Panc1 (cell line): ENCODE results near the gene UBE2E2.

ENCODE experiments used
- CTCF ChIP-seq: fragments of 450-650 bp; IDR thresholded peaks from 2 replicates; pipeline ENCODE4 v1.5.1; 2017; ENCODE audit warnings: mild to moderate bottlenecking
- POLR2AphosphoS5 ChIP-seq: IDR thresholded peaks from 2 replicates; pipeline ENCODE4 v1.6.1; 2012; ENCODE audit warnings: mild to moderate bottlenecking, low read depth, low read length, moderate library complexity
- SIN3A ChIP-seq: IDR thresholded peaks from 2 replicates; pipeline ENCODE4 v1.6.1; 2012; ENCODE audit warnings: low read depth, mild to moderate bottlenecking, low read length, moderate library complexity, borderline replicate concordance; ENCODE audit not compliant: insufficient read depth
- TCF7L2 ChIP-seq: IDR thresholded peaks from 2 replicates; pipeline ENCODE4 v1.6.1; 2011; ENCODE audit warnings: mild to moderate bottlenecking, low read depth, low read length, inconsistent platforms
- TF ChIP-seq, protein P1 (sequence below), 2 experiments: IDR thresholded peaks; 2 replicates each; pipeline ENCODE4 v1.6.1; 2011 to 2012; ENCODE audit warnings: low read depth in 2 of 2, control low read depth in 1 of 2, low read length in 1 of 2, mild to moderate bottlenecking in 1 of 2, moderate library complexity in 1 of 2; ENCODE audit not compliant: insufficient read depth in 1 of 2

DNA sequence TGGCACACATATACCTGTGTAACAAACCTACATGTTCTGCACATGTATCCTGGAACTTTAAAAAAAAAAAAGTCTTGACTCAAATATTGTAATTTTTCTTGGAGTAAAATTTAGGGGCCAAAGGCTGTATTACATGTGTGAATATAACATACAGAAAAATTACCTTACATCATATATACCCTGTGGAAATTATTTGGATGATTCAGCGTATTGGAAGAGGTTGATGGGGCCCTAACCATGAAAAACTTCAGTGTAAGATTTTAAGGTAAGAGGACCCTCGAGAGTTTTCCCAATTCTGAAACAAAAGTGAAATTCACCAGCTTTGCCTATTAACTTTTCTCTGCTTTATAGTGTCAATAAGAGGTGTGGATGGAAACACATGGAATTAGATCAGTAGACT lies 56.4 kb downstream of the UBE2E2 start:
- TF ChIP-seq POLR2AphosphoS5 = no peak
- TF ChIP-seq, protein P1, sequence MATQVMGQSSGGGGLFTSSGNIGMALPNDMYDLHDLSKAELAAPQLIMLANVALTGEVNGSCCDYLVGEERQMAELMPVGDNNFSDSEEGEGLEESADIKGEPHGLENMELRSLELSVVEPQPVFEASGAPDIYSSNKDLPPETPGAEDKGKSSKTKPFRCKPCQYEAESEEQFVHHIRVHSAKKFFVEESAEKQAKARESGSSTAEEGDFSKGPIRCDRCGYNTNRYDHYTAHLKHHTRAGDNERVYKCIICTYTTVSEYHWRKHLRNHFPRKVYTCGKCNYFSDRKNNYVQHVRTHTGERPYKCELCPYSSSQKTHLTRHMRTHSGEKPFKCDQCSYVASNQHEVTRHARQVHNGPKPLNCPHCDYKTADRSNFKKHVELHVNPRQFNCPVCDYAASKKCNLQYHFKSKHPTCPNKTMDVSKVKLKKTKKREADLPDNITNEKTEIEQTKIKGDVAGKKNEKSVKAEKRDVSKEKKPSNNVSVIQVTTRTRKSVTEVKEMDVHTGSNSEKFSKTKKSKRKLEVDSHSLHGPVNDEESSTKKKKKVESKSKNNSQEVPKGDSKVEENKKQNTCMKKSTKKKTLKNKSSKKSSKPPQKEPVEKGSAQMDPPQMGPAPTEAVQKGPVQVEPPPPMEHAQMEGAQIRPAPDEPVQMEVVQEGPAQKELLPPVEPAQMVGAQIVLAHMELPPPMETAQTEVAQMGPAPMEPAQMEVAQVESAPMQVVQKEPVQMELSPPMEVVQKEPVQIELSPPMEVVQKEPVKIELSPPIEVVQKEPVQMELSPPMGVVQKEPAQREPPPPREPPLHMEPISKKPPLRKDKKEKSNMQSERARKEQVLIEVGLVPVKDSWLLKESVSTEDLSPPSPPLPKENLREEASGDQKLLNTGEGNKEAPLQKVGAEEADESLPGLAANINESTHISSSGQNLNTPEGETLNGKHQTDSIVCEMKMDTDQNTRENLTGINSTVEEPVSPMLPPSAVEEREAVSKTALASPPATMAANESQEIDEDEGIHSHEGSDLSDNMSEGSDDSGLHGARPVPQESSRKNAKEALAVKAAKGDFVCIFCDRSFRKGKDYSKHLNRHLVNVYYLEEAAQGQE (IDR thresholded peaks at IDR 0.05; ENCODE audit: insufficient read depth in 1 of 2, low read depth in 2 of 2, low read length in 1 of 2) = no peak
- TF ChIP-seq CTCF = no peak
- no peak for TF ChIP-seq SIN3A
- no peak for TF ChIP-seq TCF7L2
